ENCODE data around the gene COL28A1. TPM values are rescaled to one million over a fixed set of nuclear protein-coding genes. Genes with fewer than 3 reads are reported as not detected.

Gene COL28A1
- total RNA-seq, 1 donor from 2014 or later: not detected

GRCh38 chr7:7349156-7349555 lies 186.5 kb downstream of the COL28A1 start:
- DNase-seq (ENCODE audit: extremely low read depth, low read depth, low spot score): no peak

- no peak for DNase-seq (ENCODE audit: extremely low read depth, low read depth, low spot score)
Measured at GRCh38 chr7:7347045-7347444, 188.6 kb downstream of the COL28A1 start.

GRCh38 chr7:7344583-7344982 lies 191.1 kb downstream of the COL28A1 start:
- no peak for DNase-seq (ENCODE audit: extremely low read depth, low read depth, low spot score)

- DNase-seq (ENCODE audit: extremely low read depth, low read depth, low spot score): no peak
Measured at GRCh38 chr7:7335909-7336308, 199.8 kb downstream of the COL28A1 start.

GRCh38 chr7:7335215-7335614 lies 200.5 kb downstream of the COL28A1 start:
- no peak for DNase-seq (ENCODE audit: extremely low read depth, low read depth, low spot score)

GRCh38 chr7:7333610-7334009 lies 202.1 kb downstream of the COL28A1 start:
- no peak for DNase-seq (ENCODE audit: extremely low read depth, low read depth, low spot score)

- no peak for DNase-seq (ENCODE audit: extremely low read depth, low read depth, low spot score)
Measured at GRCh38 chr7:7331523-7331922, 204.2 kb downstream of the COL28A1 start.

GRCh38 chr7:7330997-7331396 lies 204.7 kb downstream of the COL28A1 start:
- no peak for DNase-seq (ENCODE audit: extremely low read depth, low read depth, low spot score)

- no peak for DNase-seq (ENCODE audit: extremely low read depth, low read depth, low spot score)
Measured at GRCh38 chr7:7329326-7329725, 206.3 kb downstream of the COL28A1 start.

- DNase-seq (ENCODE audit: extremely low read depth, low read depth, low spot score): no peak
Measured at GRCh38 chr7:7327423-7327822, 208.2 kb downstream of the COL28A1 start.

GRCh38 chr7:7324698-7325097 lies 211.0 kb downstream of the COL28A1 start:
- DNase-seq (ENCODE audit: extremely low read depth, low read depth, low spot score): no peak

- DNase-seq (ENCODE audit: extremely low read depth, low read depth, low spot score): no peak
Measured at GRCh38 chr7:7323921-7324320, 211.8 kb downstream of the COL28A1 start.

- no peak for DNase-seq (ENCODE audit: extremely low read depth, low read depth, low spot score)
Measured at GRCh38 chr7:7323352-7323751, 212.3 kb downstream of the COL28A1 start.

- no peak for DNase-seq (ENCODE audit: extremely low read depth, low read depth, low spot score)
Measured at GRCh38 chr7:7321681-7322080, 214.0 kb downstream of the COL28A1 start.

- no peak for DNase-seq (ENCODE audit: extremely low read depth, low read depth, low spot score)
Measured at GRCh38 chr7:7318601-7319000, 217.1 kb downstream of the COL28A1 start.

GRCh38 chr7:7317850-7318249 lies 217.8 kb downstream of the COL28A1 start:
- no peak for DNase-seq (ENCODE audit: extremely low read depth, low read depth, low spot score)

GRCh38 chr7:7315851-7316250 lies 219.8 kb downstream of the COL28A1 start:
- DNase-seq (ENCODE audit: extremely low read depth, low read depth, low spot score): no peak

GRCh38 chr7:7312323-7312722 lies 223.3 kb downstream of the COL28A1 start:
- DNase-seq (ENCODE audit: extremely low read depth, low read depth, low spot score): no peak

- DNase-seq (ENCODE audit: extremely low read depth, low read depth, low spot score): no peak
Measured at GRCh38 chr7:7311001-7311400, 224.7 kb downstream of the COL28A1 start.

GRCh38 chr7:7309203-7309602 lies 226.5 kb downstream of the COL28A1 start:
- DNase-seq (ENCODE audit: extremely low read depth, low read depth, low spot score): no peak

Measured in glomerular endothelial cell (primary cell).